Measurements from ENCODE around the gene ASCL1.

Gene ASCL1

DNA sequence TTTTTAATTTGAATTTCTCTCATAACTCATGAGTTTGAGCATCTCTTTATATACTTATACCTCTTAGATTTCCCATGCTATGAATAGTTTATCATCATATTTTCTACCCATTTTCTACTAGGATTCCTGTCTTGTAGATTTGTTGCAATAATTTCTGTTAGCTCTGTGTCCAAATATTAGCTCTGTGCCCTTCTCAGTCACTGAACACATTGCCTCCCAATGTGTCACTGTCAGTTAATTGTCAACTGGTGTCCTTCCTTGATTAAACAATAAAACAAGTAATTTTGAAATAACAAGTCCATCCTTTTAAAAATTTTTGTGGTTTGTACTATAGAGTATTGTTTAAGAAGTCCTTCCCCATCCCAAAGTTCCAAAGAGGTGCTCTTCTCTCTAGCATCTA is 36.2 kb upstream of the ASCL1 start:
- no peaks in the 10 kb centered on the region for H3K9me3 ChIP-seq (ENCODE audit: severe bottlenecking)
- no peak for TF ChIP-seq CTCF (IDR thresholded peaks at IDR 0.05; ENCODE audit: low read depth, low read length)
- no peaks in the 10 kb centered on the region for H3K27me3 ChIP-seq (ENCODE audit: insufficient read depth, low read depth, severe bottlenecking)
- H3K4me3 ChIP-seq (ENCODE audit: low read depth, low read length), result no peak overlapping the region
- no peak for DNase-seq
- no peaks in the 10 kb centered on the region for H3K36me3 ChIP-seq
- no peak overlapping the region for H3K27ac ChIP-seq

DNA sequence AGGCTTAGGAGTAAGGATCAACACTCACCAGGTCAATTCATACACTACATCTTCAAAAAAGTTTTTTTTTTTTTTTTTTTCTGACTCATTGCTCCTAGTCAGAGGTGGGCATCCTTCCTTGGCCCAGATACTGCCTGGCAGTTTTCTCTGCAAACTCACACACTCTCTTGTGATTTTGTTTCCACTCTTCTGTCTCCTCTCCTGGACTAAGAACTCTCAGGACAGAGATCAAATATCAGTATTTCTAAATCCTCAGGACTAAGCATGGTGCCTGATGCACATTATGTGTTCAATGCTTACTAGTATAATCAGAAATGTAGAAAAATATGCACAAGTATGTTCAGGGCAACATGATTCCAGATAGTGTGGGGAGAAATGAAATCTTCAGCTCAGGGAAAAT is 30.3 kb upstream of the ASCL1 start:
- Histone ChIP-seq H3K4me3 (ENCODE audit: low read depth, low read length) (no peak overlapping the region), H3K27ac (no peak overlapping the region), H3K27me3 (ENCODE audit: insufficient read depth, low read depth, severe bottlenecking) (no peaks in the 10 kb centered on the region), H3K36me3 (no peaks in the 10 kb centered on the region), H3K9me3 (ENCODE audit: severe bottlenecking) (no peaks in the 10 kb centered on the region)
- DNase-seq, result no peak
- no peak for TF ChIP-seq CTCF (IDR thresholded peaks at IDR 0.05; ENCODE audit: low read depth, low read length)

- TF ChIP-seq CTCF (IDR thresholded peaks at IDR 0.05; ENCODE audit: low read depth, low read length), result no peak
- Histone ChIP-seq H3K9me3 (ENCODE audit: severe bottlenecking) (no peaks in the 10 kb centered on the region), H3K4me3 (ENCODE audit: low read depth, low read length) (no peak overlapping the region), H3K27me3 (ENCODE audit: insufficient read depth, low read depth, severe bottlenecking) (no peaks in the 10 kb centered on the region), H3K27ac (no peak overlapping the region), H3K36me3 (no peaks in the 10 kb centered on the region)
- DNase-seq, result no peak
These were observed 24.3 kb upstream of the ASCL1 start for GRCh38 chr12:102933168-102933567.

GRCh38 chr12:102939059-102939458 is 18.4 kb upstream of the ASCL1 start:
- no peaks in the 10 kb centered on the region for H3K9me3 ChIP-seq (ENCODE audit: severe bottlenecking)
- H3K27me3 ChIP-seq (ENCODE audit: insufficient read depth, low read depth, severe bottlenecking), result no peaks in the 10 kb centered on the region
- no peak for TF ChIP-seq CTCF (IDR thresholded peaks at IDR 0.05; ENCODE audit: low read depth, low read length)
- no peak for DNase-seq
- no peak overlapping the region for H3K27ac ChIP-seq
- no peak overlapping the region for H3K4me3 ChIP-seq (ENCODE audit: low read depth, low read length)
- no peaks in the 10 kb centered on the region for H3K36me3 ChIP-seq

DNA sequence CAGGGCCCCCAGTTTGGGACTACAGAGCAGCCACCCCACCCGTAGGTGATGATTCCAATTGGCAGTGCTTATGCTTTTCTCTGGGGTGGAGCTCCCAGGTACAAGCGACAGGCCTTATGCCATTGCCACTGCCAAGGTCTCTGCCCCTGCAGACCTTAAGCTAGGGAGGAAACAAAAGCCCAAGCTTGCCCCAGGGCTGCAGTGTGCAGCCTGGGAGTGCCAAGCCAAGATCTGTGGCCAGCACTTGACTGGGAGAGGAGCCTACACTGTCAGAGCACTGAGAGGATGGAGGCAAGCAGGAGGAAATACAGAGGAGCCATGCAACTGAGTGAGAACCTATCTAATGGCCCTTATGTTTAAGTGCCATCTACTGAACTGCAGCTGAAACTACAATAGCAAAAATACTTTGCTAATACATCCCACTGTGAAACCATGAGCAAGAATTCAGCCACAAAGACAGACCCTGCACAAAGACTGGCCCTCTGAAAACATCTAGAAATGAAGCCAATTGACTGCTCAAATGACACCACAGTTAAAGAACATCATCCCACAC is 17.7 kb upstream of the ASCL1 start:
- H3K27ac ChIP-seq, result no peak overlapping the region
- H3K9me3 ChIP-seq (ENCODE audit: severe bottlenecking), result no peaks in the 10 kb centered on the region
- no peak for DNase-seq
- no peaks in the 10 kb centered on the region for H3K36me3 ChIP-seq
- TF ChIP-seq CTCF (IDR thresholded peaks at IDR 0.05; ENCODE audit: low read depth, low read length), result peak; percentile 77
- no peaks in the 10 kb centered on the region for H3K27me3 ChIP-seq (ENCODE audit: insufficient read depth, low read depth, severe bottlenecking)
- no peak overlapping the region for H3K4me3 ChIP-seq (ENCODE audit: low read depth, low read length)

- DNase-seq, result no peak
- no peak overlapping the region for H3K27ac ChIP-seq
- H3K9me3 ChIP-seq (ENCODE audit: severe bottlenecking), result no peaks in the 10 kb centered on the region
- no peaks in the 10 kb centered on the region for H3K36me3 ChIP-seq
- no peak overlapping the region for H3K4me3 ChIP-seq (ENCODE audit: low read depth, low read length)
- no peak for TF ChIP-seq CTCF (IDR thresholded peaks at IDR 0.05; ENCODE audit: low read depth, low read length)
- H3K27me3 ChIP-seq (ENCODE audit: insufficient read depth, low read depth, severe bottlenecking), result no peaks in the 10 kb centered on the region
These were observed 11.4 kb upstream of the ASCL1 start for GRCh38 chr12:102946042-102946441.

Measured in WERI-Rb-1 (cell line).